WTC11 (cell line): ENCODE results near the gene MCUB. TPM values are rescaled to one million over a fixed set of nuclear protein-coding genes. Genes with fewer than 3 reads are reported as not detected.

ENCODE experiments used
- ATAC-seq: fragments of 200-7000 bp; cut with Tn5 transposase; 2 replicates; pipeline ENCODE4 v1.10.0; 2021; ENCODE audit warnings: mild to moderate bottlenecking, moderate library complexity
- CTCF ChIA-PET: fragments of 300-600 bp; sonication (Branson Sonifier 250); formaldehyde crosslinking; loops from one replicate; lab custom pipeline; 2021; ENCODE audit warnings: antibody characterized with exemption; lab: Charles Lee
- POLR2A ChIA-PET: fragments of 350-600 bp; sonication (Branson Sonifier 250); formaldehyde crosslinking; loops from one replicate; lab custom pipeline; 2021; ENCODE audit warnings: antibody characterized with exemption; lab: Charles Lee
- DNase-seq: peaks from one replicate; pipeline ENCODE4 v3.0.0; 2021; ENCODE audit warnings: low spot score
- H3K27ac Mint-ChIP-seq: 2 replicates; pipeline ENCODE4 v1.8.0; 2021; ENCODE audit warnings: mixed read lengths
- H3K27me3 Mint-ChIP-seq: 2 replicates; pipeline ENCODE4 v1.8.0; 2021; ENCODE audit warnings: low read depth, mild to moderate bottlenecking, moderate library complexity, mixed read lengths
- H3K36me3 Mint-ChIP-seq: 2 replicates; pipeline ENCODE4 v1.8.0; 2021; ENCODE audit warnings: mixed read lengths
- H3K4me1 Mint-ChIP-seq: 2 replicates; pipeline ENCODE4 v1.8.0; 2022; ENCODE audit warnings: mixed read lengths
- H3K4me3 Mint-ChIP-seq: 2 replicates; pipeline ENCODE4 v1.8.0; 2021; ENCODE audit warnings: mild to moderate bottlenecking, moderate library complexity, mixed read lengths
- H3K9me3 Mint-ChIP-seq: 2 replicates; pipeline ENCODE4 v1.8.0; 2021; ENCODE audit warnings: mixed read lengths
- ATF1 ChIP-seq: sonication (generic); formaldehyde crosslinking; IDR thresholded peaks from 2 replicates; pipeline ENCODE4 v1.8.1; 2023; ENCODE audit warnings: mild to moderate bottlenecking, moderate library complexity, missing genetic modification reagents
- HMGA2 ChIP-seq: fragments of 250-450 bp; sonication (Bioruptor Pico); IDR thresholded peaks from 2 replicates; pipeline ENCODE4 v1.4.0; 2021; ENCODE audit warnings: mild to moderate bottlenecking, moderate library complexity
- NR1H2 ChIP-seq: sonication (generic); formaldehyde crosslinking; IDR thresholded peaks from 2 replicates; pipeline ENCODE4 v1.9.0; 2021; ENCODE audit warnings: mild to moderate bottlenecking, moderate library complexity, missing genetic modification reagents
- NR2C2 ChIP-seq: sonication (generic); formaldehyde crosslinking; IDR thresholded peaks from 2 replicates; pipeline ENCODE4 v1.8.0; 2022; ENCODE audit warnings: mild to moderate bottlenecking, missing genetic modification reagents
- PRRX2 ChIP-seq: fragments of 250-450 bp; sonication (Bioruptor Pico); IDR thresholded peaks from 2 replicates; pipeline ENCODE4 v1.8.0; 2021; ENCODE audit warnings: mild to moderate bottlenecking
- RELA ChIP-seq: sonication (generic); formaldehyde crosslinking; IDR thresholded peaks from 2 replicates; pipeline ENCODE4 v1.8.1; 2022; ENCODE audit warnings: missing genetic modification reagents, mild to moderate bottlenecking, borderline replicate concordance
- SOX15 ChIP-seq: fragments of 250-450 bp; sonication (Bioruptor Pico); IDR thresholded peaks from 2 replicates; pipeline ENCODE4 v1.9.0; 2021; ENCODE audit warnings: mild to moderate bottlenecking
- TEAD4 ChIP-seq: sonication (generic); formaldehyde crosslinking; IDR thresholded peaks from 2 replicates; pipeline ENCODE4 v1.8.0; 2022; ENCODE audit warnings: mild to moderate bottlenecking, missing genetic modification reagents
- total RNA-seq: library from RNA; stranded (reverse); gene quantifications from 3 replicates; pipeline ENCODE4 v1.2.3, GENCODE V29; 2021
- TF ChIP-seq, protein P1 (sequence below): sonication (generic); formaldehyde crosslinking; conservative IDR thresholded peaks from 2 replicates; pipeline ENCODE4 v1.8.1; 2022; ENCODE audit warnings: mild to moderate bottlenecking, missing genetic modification reagents
- TF ChIP-seq, protein P2 (sequence below): sonication (generic); formaldehyde crosslinking; IDR thresholded peaks from 2 replicates; pipeline ENCODE4 v1.8.0; 2022; ENCODE audit warnings: mild to moderate bottlenecking, missing genetic modification reagents
- TF ChIP-seq, protein P3 (sequence below): sonication (generic); formaldehyde crosslinking; IDR thresholded peaks from 2 replicates; pipeline ENCODE4 v1.8.0; 2022; ENCODE audit warnings: missing genetic modification reagents
- TF ChIP-seq, protein P4 (sequence below): sonication (generic); formaldehyde crosslinking; IDR thresholded peaks from 2 replicates; pipeline ENCODE4 v1.8.1; 2022; ENCODE audit warnings: missing genetic modification reagents, borderline replicate concordance
- TF ChIP-seq, protein P5 (sequence below): sonication (generic); formaldehyde crosslinking; IDR thresholded peaks from 2 replicates; pipeline ENCODE4 v1.8.0; 2023; ENCODE audit warnings: mild to moderate bottlenecking, missing genetic modification reagents
- TF ChIP-seq, protein P6 (sequence below): sonication (generic); formaldehyde crosslinking; IDR thresholded peaks from 2 replicates; pipeline ENCODE4 v1.8.0; 2022; ENCODE audit warnings: mild to moderate bottlenecking, missing genetic modification reagents
- TF ChIP-seq, protein P7 (sequence below): sonication (generic); formaldehyde crosslinking; IDR thresholded peaks from 2 replicates; pipeline ENCODE4 v1.8.1; 2022; ENCODE audit warnings: low read depth, missing genetic modification reagents, borderline replicate concordance
- TF ChIP-seq, protein P8 (sequence below): sonication (generic); formaldehyde crosslinking; IDR thresholded peaks from 2 replicates; pipeline ENCODE4 v1.8.1; 2023; ENCODE audit warnings: mild to moderate bottlenecking, missing genetic modification reagents
- TF ChIP-seq, protein P9 (sequence below): sonication (generic); formaldehyde crosslinking; conservative IDR thresholded peaks from 2 replicates; pipeline ENCODE4 v1.8.1; 2023; ENCODE audit warnings: mild to moderate bottlenecking, low read depth, missing genetic modification reagents, moderate library complexity

Gene MCUB
- total RNA-seq, 1 experiment from 2014 or later = 26.8 TPM

DNA sequence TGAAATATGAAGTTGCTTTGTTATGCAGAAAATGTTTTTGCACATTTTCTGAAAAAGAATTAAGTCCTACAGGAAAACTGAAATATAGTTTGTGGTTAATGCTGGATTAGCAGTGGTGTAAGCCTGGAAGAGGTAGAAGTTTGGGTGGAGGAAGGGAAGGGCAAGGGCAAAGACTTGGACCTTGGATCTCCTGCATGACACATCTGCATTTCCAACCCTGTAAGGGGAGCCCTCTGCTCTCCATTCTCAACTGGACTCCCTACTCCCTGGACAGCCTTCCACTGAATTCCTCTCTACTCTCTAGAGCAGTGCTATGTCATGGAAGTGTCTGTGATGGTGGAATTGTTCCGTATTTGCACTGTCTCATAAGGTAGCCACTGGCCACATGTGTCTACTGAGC lies 138.6 kb downstream of the MCUB start (continued):
- TF ChIP-seq, protein P1, sequence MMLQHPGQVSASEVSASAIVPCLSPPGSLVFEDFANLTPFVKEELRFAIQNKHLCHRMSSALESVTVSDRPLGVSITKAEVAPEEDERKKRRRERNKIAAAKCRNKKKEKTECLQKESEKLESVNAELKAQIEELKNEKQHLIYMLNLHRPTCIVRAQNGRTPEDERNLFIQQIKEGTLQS = no peak
- no peak for TF ChIP-seq ATF1 (CRISPR knock-in tag)
- no peak for TF ChIP-seq TEAD4 (CRISPR knock-in tag)
- TF ChIP-seq, protein P2, sequence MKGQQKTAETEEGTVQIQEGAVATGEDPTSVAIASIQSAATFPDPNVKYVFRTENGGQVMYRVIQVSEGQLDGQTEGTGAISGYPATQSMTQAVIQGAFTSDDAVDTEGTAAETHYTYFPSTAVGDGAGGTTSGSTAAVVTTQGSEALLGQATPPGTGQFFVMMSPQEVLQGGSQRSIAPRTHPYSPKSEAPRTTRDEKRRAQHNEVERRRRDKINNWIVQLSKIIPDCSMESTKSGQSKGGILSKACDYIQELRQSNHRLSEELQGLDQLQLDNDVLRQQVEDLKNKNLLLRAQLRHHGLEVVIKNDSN (CRISPR knock-in tag) = no peak

DNA sequence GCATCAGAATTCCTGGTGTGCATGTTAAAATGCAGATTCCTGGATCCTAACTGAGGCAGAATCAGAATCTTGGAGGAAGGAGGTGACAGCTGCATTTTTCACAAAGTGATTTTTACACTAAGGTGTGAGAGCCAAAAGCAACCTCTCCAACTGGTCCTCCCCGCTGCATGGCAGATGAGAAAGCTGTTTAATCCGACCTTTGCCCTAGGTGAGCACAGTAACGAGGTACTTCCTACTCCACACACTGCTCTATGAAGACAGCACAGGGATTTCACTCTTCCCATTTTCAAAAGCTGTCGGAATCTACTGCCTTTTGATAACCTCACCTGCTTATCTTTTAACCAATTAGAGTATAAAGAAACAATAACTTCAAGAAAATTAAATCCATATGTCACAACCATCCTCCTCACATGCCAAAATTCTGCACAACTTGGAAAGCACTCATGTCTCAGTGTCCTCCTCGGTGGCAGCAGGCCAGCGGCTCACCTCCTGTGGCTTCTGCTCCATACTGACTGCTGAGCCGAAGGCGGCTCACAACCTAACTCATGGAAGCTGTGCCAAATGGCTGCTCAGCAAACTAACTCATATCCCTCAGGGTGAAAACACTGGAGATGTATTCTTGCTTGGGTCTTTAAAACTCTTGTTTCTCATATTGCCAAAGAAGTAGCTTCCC lies 139.6 kb downstream of the MCUB start:
- POLR2A ChIA-PET = no interaction called here
- ATAC-seq = no peak
- Mint-ChIP-seq H3K4me1 (peaks cover 19% of the 10 kb centered on the region), H3K36me3 (peaks cover 23% of the 10 kb centered on the region)
- TF ChIP-seq, protein P3, sequence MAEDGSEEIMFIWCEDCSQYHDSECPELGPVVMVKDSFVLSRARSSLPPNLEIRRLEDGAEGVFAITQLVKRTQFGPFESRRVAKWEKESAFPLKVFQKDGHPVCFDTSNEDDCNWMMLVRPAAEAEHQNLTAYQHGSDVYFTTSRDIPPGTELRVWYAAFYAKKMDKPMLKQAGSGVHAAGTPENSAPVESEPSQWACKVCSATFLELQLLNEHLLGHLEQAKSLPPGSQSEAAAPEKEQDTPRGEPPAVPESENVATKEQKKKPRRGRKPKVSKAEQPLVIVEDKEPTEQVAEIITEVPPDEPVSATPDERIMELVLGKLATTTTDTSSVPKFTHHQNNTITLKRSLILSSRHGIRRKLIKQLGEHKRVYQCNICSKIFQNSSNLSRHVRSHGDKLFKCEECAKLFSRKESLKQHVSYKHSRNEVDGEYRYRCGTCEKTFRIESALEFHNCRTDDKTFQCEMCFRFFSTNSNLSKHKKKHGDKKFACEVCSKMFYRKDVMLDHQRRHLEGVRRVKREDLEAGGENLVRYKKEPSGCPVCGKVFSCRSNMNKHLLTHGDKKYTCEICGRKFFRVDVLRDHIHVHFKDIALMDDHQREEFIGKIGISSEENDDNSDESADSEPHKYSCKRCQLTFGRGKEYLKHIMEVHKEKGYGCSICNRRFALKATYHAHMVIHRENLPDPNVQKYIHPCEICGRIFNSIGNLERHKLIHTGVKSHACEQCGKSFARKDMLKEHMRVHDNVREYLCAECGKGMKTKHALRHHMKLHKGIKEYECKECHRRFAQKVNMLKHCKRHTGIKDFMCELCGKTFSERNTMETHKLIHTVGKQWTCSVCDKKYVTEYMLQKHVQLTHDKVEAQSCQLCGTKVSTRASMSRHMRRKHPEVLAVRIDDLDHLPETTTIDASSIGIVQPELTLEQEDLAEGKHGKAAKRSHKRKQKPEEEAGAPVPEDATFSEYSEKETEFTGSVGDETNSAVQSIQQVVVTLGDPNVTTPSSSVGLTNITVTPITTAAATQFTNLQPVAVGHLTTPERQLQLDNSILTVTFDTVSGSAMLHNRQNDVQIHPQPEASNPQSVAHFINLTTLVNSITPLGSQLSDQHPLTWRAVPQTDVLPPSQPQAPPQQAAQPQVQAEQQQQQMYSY = no peak
- TF ChIP-seq, protein P4, sequence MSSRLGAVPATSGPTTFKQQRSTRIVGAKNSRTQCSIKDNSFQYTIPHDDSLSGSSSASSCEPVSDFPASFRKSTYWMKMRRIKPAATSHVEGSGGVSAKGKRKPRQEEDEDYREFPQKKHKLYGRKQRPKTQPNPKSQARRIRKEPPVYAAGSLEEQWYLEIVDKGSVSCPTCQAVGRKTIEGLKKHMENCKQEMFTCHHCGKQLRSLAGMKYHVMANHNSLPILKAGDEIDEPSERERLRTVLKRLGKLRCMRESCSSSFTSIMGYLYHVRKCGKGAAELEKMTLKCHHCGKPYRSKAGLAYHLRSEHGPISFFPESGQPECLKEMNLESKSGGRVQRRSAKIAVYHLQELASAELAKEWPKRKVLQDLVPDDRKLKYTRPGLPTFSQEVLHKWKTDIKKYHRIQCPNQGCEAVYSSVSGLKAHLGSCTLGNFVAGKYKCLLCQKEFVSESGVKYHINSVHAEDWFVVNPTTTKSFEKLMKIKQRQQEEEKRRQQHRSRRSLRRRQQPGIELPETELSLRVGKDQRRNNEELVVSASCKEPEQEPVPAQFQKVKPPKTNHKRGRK (CRISPR knock-in tag) = no peak
- no peak for TF ChIP-seq RELA
- TF ChIP-seq, protein P5, sequence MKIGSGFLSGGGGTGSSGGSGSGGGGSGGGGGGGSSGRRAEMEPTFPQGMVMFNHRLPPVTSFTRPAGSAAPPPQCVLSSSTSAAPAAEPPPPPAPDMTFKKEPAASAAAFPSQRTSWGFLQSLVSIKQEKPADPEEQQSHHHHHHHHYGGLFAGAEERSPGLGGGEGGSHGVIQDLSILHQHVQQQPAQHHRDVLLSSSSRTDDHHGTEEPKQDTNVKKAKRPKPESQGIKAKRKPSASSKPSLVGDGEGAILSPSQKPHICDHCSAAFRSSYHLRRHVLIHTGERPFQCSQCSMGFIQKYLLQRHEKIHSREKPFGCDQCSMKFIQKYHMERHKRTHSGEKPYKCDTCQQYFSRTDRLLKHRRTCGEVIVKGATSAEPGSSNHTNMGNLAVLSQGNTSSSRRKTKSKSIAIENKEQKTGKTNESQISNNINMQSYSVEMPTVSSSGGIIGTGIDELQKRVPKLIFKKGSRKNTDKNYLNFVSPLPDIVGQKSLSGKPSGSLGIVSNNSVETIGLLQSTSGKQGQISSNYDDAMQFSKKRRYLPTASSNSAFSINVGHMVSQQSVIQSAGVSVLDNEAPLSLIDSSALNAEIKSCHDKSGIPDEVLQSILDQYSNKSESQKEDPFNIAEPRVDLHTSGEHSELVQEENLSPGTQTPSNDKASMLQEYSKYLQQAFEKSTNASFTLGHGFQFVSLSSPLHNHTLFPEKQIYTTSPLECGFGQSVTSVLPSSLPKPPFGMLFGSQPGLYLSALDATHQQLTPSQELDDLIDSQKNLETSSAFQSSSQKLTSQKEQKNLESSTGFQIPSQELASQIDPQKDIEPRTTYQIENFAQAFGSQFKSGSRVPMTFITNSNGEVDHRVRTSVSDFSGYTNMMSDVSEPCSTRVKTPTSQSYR (CRISPR knock-in tag) = no peak
- TF ChIP-seq PRRX2 (CRISPR knock-in tag) = no peak
- TF ChIP-seq TEAD4 (CRISPR knock-in tag) = no peak
- no peak for TF ChIP-seq HMGA2 (CRISPR knock-in tag)
- TF ChIP-seq NR2C2 (CRISPR knock-in tag) = no peak
- TF ChIP-seq, protein P6, sequence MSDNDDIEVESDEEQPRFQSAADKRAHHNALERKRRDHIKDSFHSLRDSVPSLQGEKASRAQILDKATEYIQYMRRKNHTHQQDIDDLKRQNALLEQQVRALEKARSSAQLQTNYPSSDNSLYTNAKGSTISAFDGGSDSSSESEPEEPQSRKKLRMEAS (CRISPR knock-in tag) = no peak
- TF ChIP-seq, protein P7, sequence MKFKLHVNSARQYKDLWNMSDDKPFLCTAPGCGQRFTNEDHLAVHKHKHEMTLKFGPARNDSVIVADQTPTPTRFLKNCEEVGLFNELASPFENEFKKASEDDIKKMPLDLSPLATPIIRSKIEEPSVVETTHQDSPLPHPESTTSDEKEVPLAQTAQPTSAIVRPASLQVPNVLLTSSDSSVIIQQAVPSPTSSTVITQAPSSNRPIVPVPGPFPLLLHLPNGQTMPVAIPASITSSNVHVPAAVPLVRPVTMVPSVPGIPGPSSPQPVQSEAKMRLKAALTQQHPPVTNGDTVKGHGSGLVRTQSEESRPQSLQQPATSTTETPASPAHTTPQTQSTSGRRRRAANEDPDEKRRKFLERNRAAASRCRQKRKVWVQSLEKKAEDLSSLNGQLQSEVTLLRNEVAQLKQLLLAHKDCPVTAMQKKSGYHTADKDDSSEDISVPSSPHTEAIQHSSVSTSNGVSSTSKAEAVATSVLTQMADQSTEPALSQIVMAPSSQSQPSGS (CRISPR knock-in tag) = no peak
- TF ChIP-seq, protein P8, sequence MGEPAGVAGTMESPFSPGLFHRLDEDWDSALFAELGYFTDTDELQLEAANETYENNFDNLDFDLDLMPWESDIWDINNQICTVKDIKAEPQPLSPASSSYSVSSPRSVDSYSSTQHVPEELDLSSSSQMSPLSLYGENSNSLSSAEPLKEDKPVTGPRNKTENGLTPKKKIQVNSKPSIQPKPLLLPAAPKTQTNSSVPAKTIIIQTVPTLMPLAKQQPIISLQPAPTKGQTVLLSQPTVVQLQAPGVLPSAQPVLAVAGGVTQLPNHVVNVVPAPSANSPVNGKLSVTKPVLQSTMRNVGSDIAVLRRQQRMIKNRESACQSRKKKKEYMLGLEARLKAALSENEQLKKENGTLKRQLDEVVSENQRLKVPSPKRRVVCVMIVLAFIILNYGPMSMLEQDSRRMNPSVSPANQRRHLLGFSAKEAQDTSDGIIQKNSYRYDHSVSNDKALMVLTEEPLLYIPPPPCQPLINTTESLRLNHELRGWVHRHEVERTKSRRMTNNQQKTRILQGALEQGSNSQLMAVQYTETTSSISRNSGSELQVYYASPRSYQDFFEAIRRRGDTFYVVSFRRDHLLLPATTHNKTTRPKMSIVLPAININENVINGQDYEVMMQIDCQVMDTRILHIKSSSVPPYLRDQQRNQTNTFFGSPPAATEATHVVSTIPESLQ = no peak
- TF ChIP-seq, protein P9, sequence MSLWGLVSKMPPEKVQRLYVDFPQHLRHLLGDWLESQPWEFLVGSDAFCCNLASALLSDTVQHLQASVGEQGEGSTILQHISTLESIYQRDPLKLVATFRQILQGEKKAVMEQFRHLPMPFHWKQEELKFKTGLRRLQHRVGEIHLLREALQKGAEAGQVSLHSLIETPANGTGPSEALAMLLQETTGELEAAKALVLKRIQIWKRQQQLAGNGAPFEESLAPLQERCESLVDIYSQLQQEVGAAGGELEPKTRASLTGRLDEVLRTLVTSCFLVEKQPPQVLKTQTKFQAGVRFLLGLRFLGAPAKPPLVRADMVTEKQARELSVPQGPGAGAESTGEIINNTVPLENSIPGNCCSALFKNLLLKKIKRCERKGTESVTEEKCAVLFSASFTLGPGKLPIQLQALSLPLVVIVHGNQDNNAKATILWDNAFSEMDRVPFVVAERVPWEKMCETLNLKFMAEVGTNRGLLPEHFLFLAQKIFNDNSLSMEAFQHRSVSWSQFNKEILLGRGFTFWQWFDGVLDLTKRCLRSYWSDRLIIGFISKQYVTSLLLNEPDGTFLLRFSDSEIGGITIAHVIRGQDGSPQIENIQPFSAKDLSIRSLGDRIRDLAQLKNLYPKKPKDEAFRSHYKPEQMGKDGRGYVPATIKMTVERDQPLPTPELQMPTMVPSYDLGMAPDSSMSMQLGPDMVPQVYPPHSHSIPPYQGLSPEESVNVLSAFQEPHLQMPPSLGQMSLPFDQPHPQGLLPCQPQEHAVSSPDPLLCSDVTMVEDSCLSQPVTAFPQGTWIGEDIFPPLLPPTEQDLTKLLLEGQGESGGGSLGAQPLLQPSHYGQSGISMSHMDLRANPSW (CRISPR knock-in tag) = no peak
- TF ChIP-seq SOX15 (CRISPR knock-in tag) = no peak
- TF ChIP-seq ATF1 (CRISPR knock-in tag) = no peak
- no peak for TF ChIP-seq NR1H2 (CRISPR knock-in tag)
- TF ChIP-seq, all 79 proteins: peak for 0
- CTCF ChIA-PET = interaction anchor here (4.9 kb wide), 1 partner anchor 105 kb away, joined by 31 read pairs; no protein-coding TSS in a partner anchor
- no peak for DNase-seq
- Mint-ChIP-seq H3K27ac (no peak overlapping the region; the same call in 1 of the 2 replicates), H3K27me3 (no peaks in the 10 kb centered on the region), H3K9me3 (peaks cover 7% of the 10 kb centered on the region; the same call in 1 of the 2 replicates), H3K4me3 (no peak overlapping the region)
